Left kidney (tissue), 2 donors: ENCODE results near the gene PCDH12. TPM values are rescaled to one million over a fixed set of nuclear protein-coding genes. Genes with fewer than 3 reads are reported as not detected.

Experiments
- DNase-seq: peaks from one replicate; pipeline ENCODE4 v3.0.0-alpha.2; 2013
- polyA plus RNA-seq: library from polyadenylated mRNA; unstranded; fragments of 120-200 nt; gene quantifications from one replicate; pipeline ENCODE4 v1.2.1, GENCODE V29; 2013; ENCODE audit not compliant: insufficient read length

The PCDH12 gene
- polyA plus RNA-seq, 1 donor: 15.7 TPM

DNA sequence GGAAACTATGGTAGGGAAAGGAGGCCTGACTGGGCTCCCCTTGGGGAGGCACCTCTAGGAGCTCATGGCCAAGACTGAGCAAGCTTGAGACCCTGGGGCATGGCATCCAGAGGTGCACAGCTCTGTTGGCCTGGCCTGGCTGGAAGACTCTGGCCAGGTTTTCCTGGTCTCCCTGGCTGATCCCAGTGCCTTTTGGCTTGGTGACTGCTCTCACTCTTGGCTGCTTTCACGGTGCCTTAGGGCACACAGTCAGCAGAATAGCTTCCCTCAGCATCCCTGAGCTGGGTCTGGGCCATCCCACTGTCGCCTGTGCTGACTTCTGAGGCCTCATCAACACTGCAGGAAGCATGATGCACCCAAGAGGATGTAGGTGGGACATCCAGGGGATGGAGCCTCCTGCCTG, 47.7 kb downstream of the PCDH12 start:
- no peak for DNase-seq

- DNase-seq: no peak
Observed at GRCh38 chr5:141909212-141909611, 48.8 kb downstream of the PCDH12 start.

DNA sequence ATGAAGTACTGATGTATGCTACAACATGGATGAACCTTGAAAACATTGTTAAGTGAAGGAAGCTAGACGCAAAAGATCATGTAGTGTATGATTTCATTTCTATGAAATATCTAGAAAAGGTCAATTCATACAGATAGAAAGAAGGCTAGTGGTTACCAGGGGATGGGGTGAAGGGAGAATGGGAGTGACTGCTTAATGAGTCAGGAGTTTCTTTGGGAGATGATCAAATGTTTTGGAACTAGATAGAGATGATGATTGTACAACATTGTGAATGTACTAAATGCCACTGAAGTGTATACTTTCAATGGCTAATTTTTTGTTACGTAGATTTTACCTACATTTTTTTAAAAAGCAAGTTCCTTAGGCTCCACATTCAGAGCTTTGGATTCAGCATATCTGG, 49.2 kb downstream of the PCDH12 start:
- no peak for DNase-seq

GRCh38 chr5:141906972-141907371, 51.0 kb downstream of the PCDH12 start:
- DNase-seq: no peak

- DNase-seq: no peak
Observed at GRCh38 chr5:141906517-141906916, 51.5 kb downstream of the PCDH12 start.

GRCh38 chr5:141904551-141904950, 53.5 kb downstream of the PCDH12 start:
- no peak for DNase-seq

DNA sequence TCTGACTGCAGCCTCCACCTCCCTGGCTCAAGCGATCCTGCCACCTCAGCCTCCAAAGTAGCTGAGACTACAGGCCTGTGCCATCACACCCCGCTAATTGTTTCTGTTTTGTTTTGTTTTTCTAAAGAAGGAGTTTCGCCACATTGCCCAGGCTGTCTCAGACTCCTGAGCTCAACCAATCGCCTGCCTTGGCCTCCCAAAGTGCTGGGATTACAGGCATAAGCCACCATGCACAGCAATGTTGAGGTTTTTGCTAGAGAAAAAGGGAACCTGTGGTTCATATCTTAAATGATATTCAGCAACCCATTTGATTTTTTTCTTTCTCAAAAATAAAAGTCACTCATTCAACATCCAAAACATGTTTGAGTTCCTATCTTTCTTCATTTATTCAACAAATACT, 54.7 kb downstream of the PCDH12 start:
- DNase-seq: no peak

- DNase-seq: no peak
Observed at GRCh38 chr5:141902015-141902814, 55.8 kb downstream of the PCDH12 start.

GRCh38 chr5:141898448-141899049, 59.5 kb downstream of the PCDH12 start:
- DNase-seq: no peak

DNA sequence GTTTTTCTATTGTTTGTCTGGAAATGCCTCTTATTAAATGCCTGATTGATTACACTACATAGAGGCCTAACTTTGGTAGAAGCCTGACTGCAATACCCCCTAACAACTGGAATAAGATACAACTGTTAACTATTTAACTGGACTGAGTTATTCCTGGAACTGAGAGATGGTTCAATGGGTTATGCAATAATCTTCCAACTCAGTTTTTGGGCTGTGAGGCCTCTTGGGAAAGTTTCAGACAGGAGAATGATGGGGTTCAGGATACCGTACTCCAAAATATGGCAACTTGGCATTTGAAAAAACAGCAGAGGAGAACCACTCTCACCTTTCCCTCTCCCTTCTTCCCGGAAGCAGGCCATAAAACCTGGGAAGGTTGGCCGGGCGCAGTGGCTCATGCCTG, 60.6 kb downstream of the PCDH12 start:
- DNase-seq: no peak

Other genes with a start within 250 kb of the PCDH12 start
- 22.4 TPM for gene PCDH1, start 79.8 kb downstream of the PCDH12 start, polyA plus RNA-seq
- gene DELE1, start 34.3 kb downstream of the PCDH12 start, polyA plus RNA-seq: 133 TPM
- gene RNF14, start 10.9 kb upstream of the PCDH12 start, polyA plus RNA-seq: 66.6 TPM
- gene GNPDA1, start 54.8 kb upstream of the PCDH12 start, polyA plus RNA-seq: 66.2 TPM
- gene NDFIP1, start 150.6 kb upstream of the PCDH12 start, polyA plus RNA-seq: 135 TPM